Brain microvascular endothelial cell (primary cell): ENCODE data around the gene ATP5PO.
A peak's percentile ranks its signal among the peaks of the same experiment; 100 is the strongest.

Source experiments
- DNase-seq: peaks from one replicate; pipeline ENCODE4 v3.0.0-alpha.2; 2020
- H3K27ac ChIP-seq: fragments of 250-450 bp; sonication (Bioruptor Pico); 2 replicates; pipeline ENCODE4 v1.5.1; 2020; ENCODE audit warnings: mild to moderate bottlenecking, moderate library complexity
- H3K27me3 ChIP-seq: fragments of 250-450 bp; sonication (Bioruptor Pico); replicated peaks from 2 replicates; pipeline ENCODE4 v1.5.1; 2020; ENCODE audit warnings: mild to moderate bottlenecking
- H3K36me3 ChIP-seq: fragments of 250-450 bp; sonication (Bioruptor Pico); replicated peaks from 2 replicates; pipeline ENCODE4 v1.5.1; 2020; ENCODE audit warnings: mild to moderate bottlenecking
- H3K4me3 ChIP-seq: 2 replicates; pipeline ENCODE4 v1.5.1; 2011; ENCODE audit warnings: low read depth, mild to moderate bottlenecking, control low read depth, low read length, moderate library complexity
- in situ Hi-C: cut with HindIII; loops from 2 replicates; pipeline ENCODE4 v1.10.0; 2017; ENCODE audit warnings: low sequenced_read_pairs, low pct_ligation_motif_present
- TF ChIP-seq, protein P1 (sequence below): IDR thresholded peaks from 2 replicates; pipeline ENCODE4 v1.5.1; 2011; ENCODE audit warnings: low read depth, mild to moderate bottlenecking, moderate library complexity, low read length, control low read depth, inconsistent platforms; ENCODE audit errors: missing control alignments

The ATP5PO gene

GRCh38 chr21:33855190-33855589, 60.4 kb downstream of the ATP5PO start:
- no peak for DNase-seq
- H3K36me3 ChIP-seq = no peaks in the 10 kb centered on the region
- no peak overlapping the region for H3K27ac ChIP-seq
- H3K4me3 ChIP-seq = no peak overlapping the region
- in situ Hi-C loops = no loop called here
- TF ChIP-seq, protein P1, sequence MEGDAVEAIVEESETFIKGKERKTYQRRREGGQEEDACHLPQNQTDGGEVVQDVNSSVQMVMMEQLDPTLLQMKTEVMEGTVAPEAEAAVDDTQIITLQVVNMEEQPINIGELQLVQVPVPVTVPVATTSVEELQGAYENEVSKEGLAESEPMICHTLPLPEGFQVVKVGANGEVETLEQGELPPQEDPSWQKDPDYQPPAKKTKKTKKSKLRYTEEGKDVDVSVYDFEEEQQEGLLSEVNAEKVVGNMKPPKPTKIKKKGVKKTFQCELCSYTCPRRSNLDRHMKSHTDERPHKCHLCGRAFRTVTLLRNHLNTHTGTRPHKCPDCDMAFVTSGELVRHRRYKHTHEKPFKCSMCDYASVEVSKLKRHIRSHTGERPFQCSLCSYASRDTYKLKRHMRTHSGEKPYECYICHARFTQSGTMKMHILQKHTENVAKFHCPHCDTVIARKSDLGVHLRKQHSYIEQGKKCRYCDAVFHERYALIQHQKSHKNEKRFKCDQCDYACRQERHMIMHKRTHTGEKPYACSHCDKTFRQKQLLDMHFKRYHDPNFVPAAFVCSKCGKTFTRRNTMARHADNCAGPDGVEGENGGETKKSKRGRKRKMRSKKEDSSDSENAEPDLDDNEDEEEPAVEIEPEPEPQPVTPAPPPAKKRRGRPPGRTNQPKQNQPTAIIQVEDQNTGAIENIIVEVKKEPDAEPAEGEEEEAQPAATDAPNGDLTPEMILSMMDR = peak; percentile 40
- no peaks in the 10 kb centered on the region for H3K27me3 ChIP-seq

DNA sequence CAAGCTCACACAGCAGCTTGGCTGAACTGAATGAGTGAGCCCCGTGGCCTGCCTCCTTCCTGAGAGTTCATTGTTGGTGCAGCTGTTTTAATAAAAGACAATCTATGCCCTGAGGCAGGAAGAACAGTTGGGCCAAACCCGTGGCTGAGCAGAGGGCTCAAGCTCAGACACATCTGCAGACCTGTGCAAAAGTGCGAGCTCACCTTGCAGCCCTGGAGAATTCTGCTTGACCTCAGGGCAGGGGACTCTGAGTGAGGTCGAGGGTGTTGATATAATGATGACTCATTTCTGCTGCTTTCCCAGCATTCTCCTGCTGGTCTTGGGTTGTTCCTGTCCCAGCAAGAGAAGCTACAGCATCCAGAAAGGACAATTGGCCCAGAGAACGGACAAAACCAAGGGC, 61.0 kb downstream of the ATP5PO start:
- no peak for DNase-seq
- in situ Hi-C loops = no loop called here

More for the DNA sequence above, 61.0 kb downstream of the ATP5PO start:
- Histone ChIP-seq H3K27me3 (no peaks in the 10 kb centered on the region), H3K27ac (no peak overlapping the region), H3K4me3 (no peak overlapping the region), H3K36me3 (no peaks in the 10 kb centered on the region)
- TF ChIP-seq, protein P1 = no peak
